LNCAP (cell line): ENCODE data around the gene WASHC4.

Experiments
- TF ChIP-seq, protein P1 (sequence below): fragments of 450-650 bp; IDR thresholded peaks from 2 replicates; pipeline ENCODE4 v1.5.1; 2017; ENCODE audit warnings: mild to moderate bottlenecking

Gene WASHC4

DNA sequence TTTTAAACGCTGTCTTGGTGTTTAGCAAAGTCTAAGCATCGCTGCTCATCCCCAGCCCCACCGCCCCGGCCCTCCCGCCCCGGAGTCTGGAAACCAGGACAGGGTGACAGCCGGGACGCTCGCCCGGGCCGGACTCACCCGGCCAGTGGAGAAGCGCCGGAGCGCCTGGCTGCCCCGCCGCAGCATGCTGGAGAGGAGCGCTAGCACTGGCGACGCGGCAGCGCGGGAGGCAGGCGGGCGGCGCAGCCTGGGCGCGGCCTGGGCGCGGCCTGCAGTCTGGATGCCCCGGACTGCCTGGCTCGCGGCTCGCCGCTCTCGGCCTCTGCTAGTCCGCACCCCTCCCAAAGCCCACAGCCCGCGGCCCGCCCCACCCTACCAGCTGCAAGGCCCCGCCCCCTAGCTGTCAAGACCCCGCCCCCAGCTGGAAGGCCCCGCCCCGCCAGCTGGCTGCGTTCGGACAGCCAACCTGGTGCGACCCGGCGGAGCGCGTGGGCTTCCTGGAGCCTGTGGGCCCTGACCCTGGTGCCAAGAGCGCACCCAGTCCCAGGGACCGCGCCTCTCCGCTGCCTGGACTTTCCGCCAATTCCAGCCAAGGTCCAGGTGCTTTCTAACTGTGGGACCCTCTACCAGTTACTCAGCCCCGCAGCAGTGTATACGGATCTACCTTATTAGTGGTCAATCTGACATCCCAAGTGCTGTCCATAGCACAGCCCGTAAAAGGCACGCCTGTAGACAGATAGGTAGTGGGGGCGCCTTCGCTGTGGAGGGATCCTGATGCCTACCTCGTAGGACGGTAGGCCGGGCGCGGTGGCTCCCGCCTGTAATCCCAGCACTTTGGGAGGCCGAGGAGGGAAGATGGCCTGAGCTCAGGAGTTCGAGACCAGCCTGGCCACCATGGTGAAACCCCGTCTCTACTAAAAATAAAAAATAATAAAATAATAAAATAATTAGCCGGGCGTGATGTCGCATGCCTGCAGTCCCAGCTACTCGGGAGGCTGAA is 23.0 kb upstream of the WASHC4 start, which contains the start of gene ALDH1L2:
ALDH1L2 (minus strand) TSS at position 208 of the 1,000 bp plus-strand sequence; CDS start at position 186, 22 bp downstream.
- TF ChIP-seq, protein P1, sequence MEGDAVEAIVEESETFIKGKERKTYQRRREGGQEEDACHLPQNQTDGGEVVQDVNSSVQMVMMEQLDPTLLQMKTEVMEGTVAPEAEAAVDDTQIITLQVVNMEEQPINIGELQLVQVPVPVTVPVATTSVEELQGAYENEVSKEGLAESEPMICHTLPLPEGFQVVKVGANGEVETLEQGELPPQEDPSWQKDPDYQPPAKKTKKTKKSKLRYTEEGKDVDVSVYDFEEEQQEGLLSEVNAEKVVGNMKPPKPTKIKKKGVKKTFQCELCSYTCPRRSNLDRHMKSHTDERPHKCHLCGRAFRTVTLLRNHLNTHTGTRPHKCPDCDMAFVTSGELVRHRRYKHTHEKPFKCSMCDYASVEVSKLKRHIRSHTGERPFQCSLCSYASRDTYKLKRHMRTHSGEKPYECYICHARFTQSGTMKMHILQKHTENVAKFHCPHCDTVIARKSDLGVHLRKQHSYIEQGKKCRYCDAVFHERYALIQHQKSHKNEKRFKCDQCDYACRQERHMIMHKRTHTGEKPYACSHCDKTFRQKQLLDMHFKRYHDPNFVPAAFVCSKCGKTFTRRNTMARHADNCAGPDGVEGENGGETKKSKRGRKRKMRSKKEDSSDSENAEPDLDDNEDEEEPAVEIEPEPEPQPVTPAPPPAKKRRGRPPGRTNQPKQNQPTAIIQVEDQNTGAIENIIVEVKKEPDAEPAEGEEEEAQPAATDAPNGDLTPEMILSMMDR = no peak

DNA sequence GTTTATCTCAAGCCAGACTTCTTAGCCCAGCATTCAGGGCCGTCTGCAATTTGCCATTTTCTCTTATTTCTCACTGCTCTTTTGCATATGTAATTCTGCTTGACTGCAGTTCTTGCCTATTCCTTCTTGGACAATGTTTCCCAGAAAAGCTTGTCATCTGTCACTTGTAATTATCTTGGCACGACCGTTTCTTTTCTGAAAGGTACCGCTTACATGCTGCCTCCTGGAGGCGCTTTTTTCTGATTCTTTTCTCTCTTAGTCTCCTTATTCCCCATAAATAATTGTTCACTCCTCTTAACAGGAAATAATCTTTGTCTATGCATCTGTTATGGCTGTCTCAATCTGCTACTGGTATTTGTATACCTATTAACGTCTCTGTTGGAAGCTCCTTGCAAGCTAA is 22.0 kb upstream of the WASHC4 start:
- TF ChIP-seq, protein P1 = no peak

DNA sequence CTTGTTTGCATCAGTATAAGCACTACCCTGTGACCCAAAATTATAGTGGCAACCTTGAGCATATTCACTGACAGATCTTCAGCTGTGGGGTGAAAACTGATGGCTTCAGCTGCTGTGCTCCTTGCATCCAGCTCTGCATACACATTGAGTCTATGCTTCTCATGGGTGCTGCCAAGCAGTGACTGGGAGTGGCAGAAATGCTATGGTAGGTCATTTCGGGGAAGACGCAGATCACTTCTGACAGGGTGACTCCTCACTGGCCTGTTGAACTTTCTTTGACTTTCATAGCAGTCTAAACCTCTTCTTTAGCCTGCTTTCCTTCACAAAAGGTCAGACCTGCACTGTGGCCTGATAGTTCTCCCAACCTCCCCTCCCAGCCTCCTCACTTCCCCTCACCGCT is 17.7 kb upstream of the WASHC4 start:
- TF ChIP-seq, protein P1 = no peak

DNA sequence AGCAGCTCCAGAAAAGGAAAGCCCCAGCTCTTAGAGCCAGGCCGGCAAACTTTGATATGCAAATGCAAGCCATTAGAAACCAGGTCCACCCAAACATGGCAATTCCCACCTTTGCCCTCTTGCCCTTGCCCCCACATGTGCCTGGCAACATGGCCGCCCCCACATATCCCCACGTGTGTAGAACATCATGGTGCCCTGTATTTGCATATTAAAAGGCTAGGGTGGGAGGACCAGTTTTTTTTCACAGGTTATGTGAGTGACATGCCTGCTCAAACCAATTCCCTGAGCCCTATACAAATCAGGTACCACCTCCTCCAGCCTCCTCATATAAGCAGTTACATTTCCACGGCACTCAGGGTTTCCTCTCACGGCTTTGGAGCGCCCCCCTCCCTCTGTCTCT is 17.2 kb upstream of the WASHC4 start:
- TF ChIP-seq, protein P1 = no peak

DNA sequence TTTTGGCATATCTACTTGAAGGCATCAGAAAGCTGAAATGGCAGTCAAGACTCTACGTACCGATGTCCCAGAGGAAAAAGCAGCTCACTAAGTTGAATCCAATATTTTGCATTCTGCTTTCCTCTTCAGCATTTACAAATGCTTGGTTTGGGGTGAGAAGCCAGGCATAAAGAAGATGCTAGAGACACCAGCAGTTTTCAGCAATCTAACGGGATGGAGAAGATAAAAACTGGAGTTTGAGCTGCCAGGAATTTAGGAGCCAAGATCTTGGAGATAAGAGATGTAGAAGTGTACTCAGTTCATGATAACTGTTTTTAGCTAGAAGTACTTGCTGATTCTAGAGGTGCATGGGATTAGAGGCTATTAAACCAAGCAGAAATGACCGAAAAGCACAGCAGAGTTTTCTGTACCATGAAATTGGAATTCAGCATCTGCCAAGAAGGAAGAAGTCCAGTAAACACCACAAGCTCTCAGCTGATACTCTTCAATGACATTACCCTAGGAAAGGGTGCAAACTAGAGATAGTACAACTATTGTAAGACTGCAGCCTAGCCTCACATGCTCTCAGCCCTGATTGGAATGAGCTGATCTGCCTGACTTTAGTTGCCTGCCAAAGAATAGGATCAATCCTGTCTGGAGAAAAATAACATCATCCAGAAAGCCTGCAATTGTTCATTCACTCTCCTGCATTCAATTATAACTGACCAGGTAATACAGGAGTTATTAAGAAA is 15.9 kb upstream of the WASHC4 start:
- TF ChIP-seq, protein P1 = no peak

DNA sequence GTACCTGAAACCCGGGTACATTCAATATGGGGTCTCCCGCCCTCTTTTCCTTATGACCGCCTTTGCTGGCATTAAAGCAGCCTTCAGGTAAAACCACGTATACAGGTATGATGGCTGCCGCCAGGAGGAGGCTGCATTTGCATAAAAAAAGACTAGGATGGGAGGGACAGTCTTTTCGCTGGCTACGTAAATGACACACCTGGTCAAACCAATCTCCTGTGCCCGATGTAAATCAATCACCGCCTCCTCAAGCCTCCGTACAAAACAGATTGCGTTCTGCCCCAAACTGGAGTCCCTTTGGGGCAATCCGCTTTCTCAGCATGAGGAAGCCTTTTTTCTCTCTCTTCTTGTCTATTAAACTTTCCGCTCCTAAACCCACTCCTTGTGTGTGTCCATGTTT is 15.2 kb upstream of the WASHC4 start:
- TF ChIP-seq, protein P1 = no peak

DNA sequence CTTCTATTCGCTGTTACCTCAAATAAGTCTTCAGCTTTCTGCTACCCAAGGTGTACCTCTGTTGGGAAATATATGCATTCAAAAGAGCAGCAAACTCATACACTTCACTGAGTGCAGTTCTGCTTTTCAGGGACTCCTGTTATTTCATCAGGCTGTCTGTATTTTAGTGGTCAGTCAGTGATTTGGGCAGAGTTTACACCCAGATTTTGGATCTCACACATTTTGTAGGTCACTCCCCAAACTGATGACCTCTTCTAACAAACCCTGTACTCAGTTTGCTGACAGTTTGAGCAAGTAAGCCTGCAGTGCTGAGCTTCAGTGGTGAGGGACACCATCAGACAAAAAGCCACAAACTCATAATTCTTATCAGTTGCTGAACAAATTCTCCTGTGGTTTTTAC is 8.2 kb upstream of the WASHC4 start:
- TF ChIP-seq, protein P1 = no peak
